H1 (cell line): ENCODE results near the gene UBE2G2.

Experiments
- POLR2A ChIP-seq, 2 experiments: IDR thresholded peaks; 1 replicate in 1 of 2; 2 replicates in 1 of 2; pipeline ENCODE4 v1.6.1; 2011; ENCODE audit warnings: low read depth in 2 of 2, low read length in 2 of 2, mild to moderate bottlenecking in 2 of 2; ENCODE audit errors: control extremely low read depth in 1 of 2
- RNF2 ChIP-seq: fragments of 200-900, 300-1000 bp; sonication (generic); IDR thresholded peaks from 2 replicates; pipeline ENCODE4 v1.7.1; 2016; ENCODE audit warnings: borderline replicate concordance, low read depth, mild to moderate bottlenecking, antibody characterized with exemption, low read length; ENCODE audit not compliant: poor library complexity, severe bottlenecking; ENCODE audit errors: missing control alignments

DNA sequence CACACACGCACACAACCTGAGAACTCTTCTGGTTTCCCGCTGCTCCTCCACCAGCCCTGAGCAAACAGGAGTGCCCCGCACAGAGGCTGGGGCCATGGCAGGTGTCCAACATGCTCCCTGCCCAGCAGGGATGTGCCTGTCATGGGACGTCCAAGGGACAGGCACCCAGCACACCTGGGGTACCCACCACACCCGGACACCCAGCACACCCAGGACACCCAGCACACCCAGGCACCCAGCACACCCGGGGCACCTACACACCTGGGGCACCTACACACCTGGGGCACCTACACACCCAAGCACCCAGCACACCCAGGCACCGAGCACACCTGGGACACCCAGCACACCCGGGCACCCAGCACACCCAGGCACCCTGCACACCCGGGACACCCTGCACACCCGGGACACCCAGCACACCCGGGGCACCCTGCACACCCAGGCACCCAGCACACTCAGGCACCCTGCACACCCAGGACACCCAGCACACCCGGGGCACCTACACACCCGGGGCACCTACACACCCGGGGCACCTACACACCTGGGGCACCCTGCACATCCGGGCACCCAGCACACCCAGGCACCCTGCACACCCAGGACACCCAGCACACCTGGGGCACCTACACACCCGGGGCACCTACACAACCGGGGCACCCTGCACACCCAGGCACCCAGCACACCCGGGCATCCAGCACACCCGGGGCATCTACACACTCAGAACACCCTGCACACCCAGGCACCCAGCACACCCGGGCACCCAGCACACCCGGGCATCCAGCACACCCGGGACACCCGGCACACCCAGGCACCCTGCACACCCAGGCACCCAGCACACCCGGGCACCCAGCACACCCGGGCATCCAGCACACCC is 37.9 kb downstream of the UBE2G2 start:
- no peak for TF ChIP-seq RNF2
- TF ChIP-seq POLR2A (IDR thresholded peaks at IDR 0.05; ENCODE audit: control extremely low read depth in 1 of 2, low read depth in 2 of 2, low read length in 2 of 2), result no peak
